Measurements from ENCODE around the gene CLDN25.

DNA sequence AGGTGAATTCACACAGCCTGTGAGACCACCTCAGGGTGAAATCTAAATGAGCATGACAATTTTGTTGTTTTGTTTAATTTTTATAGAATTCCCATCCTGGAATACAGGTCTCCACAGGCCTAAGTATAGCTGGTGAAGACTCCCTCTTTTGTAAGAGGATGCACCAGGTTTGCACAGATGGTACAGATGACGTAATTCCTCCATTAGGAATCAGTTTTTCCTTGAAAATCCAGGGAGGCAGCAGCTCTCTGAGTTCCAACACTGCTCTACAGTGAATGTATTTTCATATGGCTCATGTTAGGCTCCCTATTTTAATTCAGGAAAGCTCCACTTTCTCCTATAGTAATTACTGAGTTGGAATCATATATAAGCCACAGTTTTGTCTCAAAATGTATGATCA, 48.6 kb downstream of the CLDN25 start:
- TF ChIP-seq CTCF (IDR thresholded peaks at IDR 0.05): no peak
- TF ChIP-seq NFIC (IDR thresholded peaks at IDR 0.05; ENCODE audit: borderline replicate concordance): no peak
- no peak for TF ChIP-seq GABPA (IDR thresholded peaks at IDR 0.05; ENCODE audit: low read depth)

All from SK-N-SH (cell line).